MG63 (cell line): ENCODE results near the gene CPNE4. TPM values are rescaled to one million over a fixed set of nuclear protein-coding genes. Genes with fewer than 3 reads are reported as not detected.
"Not testable (repeated sequence)": the region's sequence is repeated elsewhere in the genome, so short reads cannot be mapped to it uniquely, and the experiment has no call there.

Experiments used
- DNase-seq: peaks from one replicate; pipeline ENCODE4 v3.0.0-alpha.2; 2020
- H3K27me3 ChIP-seq: fragments of 250-450 bp; sonication (Bioruptor Pico); 2 replicates; pipeline ENCODE4 v1.5.1; 2020; ENCODE audit warnings: mild to moderate bottlenecking, moderate library complexity
- H3K36me3 ChIP-seq: fragments of 250-450 bp; sonication (Bioruptor Pico); 2 replicates; pipeline ENCODE4 v1.5.1; 2020; ENCODE audit warnings: mild to moderate bottlenecking, moderate library complexity
- H3K4me3 ChIP-seq: fragments of 250-450 bp; sonication (Bioruptor Pico); 2 replicates; pipeline ENCODE4 v1.5.1; 2020; ENCODE audit warnings: mild to moderate bottlenecking, moderate library complexity
- H3K9me3 ChIP-seq: fragments of 250-450 bp; sonication (Bioruptor Pico); 2 replicates; pipeline ENCODE4 v1.5.1; 2020; ENCODE audit warnings: mild to moderate bottlenecking, moderate library complexity
- total RNA-seq: library from RNA; depleted of rRNA; stranded (reverse); fragments of >200 nt; shearing (Covaris generic); gene quantifications from 2 replicates; pipeline ENCODE4 v1.2.3, GENCODE V29; 2014; ENCODE audit warnings: low replicate concordance

Gene CPNE4
- total RNA-seq, 1 experiment from 2014 or later: not detected

DNA sequence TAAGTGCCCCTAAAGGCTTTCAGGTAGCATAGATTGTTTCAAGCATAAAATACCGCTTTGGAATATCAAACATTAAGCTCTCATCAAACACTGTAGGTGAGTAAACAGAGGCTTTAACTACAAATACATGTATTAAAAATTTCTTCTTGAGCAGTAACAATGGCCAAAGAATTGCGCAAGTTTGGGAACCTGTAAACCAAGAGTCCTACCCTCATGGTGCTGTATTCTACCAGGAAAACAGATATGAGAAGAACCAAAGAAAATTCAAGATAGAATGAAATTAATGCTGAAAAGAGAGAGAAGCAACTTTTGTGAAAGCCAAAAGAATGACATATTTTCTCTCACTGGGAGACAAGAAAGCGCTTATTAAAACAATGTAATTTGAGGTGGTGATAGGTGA is 45.5 kb downstream of the CPNE4 start:
- Histone ChIP-seq H3K4me3 (no peak overlapping the region), H3K36me3 (no peaks in the 10 kb centered on the region), H3K9me3 (no peaks in the 10 kb centered on the region), H3K27me3 (no peaks in the 10 kb centered on the region)
- DNase-seq: no peak

DNA sequence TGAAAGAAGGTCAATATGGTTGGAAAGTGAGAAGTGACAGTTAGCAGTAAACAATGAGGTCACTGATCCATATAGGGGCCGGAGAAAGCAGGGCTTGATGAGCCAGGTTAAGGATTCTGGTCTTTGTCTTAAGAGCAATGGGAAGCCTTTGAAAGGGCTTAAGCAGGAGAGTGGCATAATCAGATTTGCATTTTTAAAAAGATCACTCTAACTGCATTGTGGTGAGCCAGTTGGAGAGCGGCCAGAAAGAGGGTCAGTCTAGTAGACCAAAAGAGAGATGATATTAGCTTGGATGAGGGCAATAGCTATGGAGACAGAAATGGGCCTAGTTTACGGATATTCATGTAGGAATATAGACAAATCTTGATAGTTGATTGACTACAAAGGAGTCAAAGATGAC is 46.6 kb downstream of the CPNE4 start:
- Histone ChIP-seq H3K36me3 (no peaks in the 10 kb centered on the region), H3K4me3 (no peak overlapping the region), H3K9me3 (no peaks in the 10 kb centered on the region), H3K27me3 (no peaks in the 10 kb centered on the region)
- no peak for DNase-seq

DNA sequence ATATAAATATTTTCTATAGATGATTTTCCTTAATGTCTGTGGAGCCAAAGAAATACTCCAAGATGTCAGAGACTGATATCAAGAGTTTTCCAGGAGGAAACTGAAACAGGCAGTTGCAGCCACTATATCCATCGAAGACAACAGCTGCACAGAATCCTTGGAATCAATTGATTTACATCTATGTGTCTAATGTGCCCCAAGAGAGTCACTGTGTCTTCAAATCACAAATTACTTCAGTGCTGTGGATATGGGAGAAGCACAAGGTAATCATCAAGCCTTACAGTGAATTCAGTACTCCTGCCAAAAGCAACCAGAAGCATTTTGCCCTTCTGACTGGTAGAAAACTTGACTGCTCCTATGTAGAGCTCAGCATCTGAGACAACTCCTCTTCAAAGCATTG is 51.1 kb downstream of the CPNE4 start:
- Histone ChIP-seq H3K36me3 (no peaks in the 10 kb centered on the region), H3K4me3 (no peak overlapping the region), H3K9me3 (no peaks in the 10 kb centered on the region; the same call in 1 of the 2 replicates), H3K27me3 (no peaks in the 10 kb centered on the region)
- no peak for DNase-seq

- no peaks in the 10 kb centered on the region for H3K27me3 ChIP-seq
- H3K4me3 ChIP-seq: no peak overlapping the region
- H3K36me3 ChIP-seq: no peaks in the 10 kb centered on the region
- DNase-seq: no peak
- H3K9me3 ChIP-seq: no peaks in the 10 kb centered on the region; the same call in 1 of the 2 replicates
These were observed 53.5 kb downstream of the CPNE4 start for GRCh38 chr3:131981323-131981722.

- no peaks in the 10 kb centered on the region; the same call in 1 of the 2 replicates for H3K9me3 ChIP-seq
- no peak for DNase-seq
- no peaks in the 10 kb centered on the region for H3K27me3 ChIP-seq
- H3K4me3 ChIP-seq: no peak overlapping the region
- no peaks in the 10 kb centered on the region for H3K36me3 ChIP-seq
These were observed 58.4 kb downstream of the CPNE4 start for GRCh38 chr3:131976448-131976847.

- H3K27me3 ChIP-seq: no peaks in the 10 kb centered on the region
- no peaks in the 10 kb centered on the region for H3K36me3 ChIP-seq
- no peak overlapping the region for H3K4me3 ChIP-seq
- no peaks in the 10 kb centered on the region; the same call in 1 of the 2 replicates for H3K9me3 ChIP-seq
- no peak for DNase-seq
These were observed 59.8 kb downstream of the CPNE4 start for GRCh38 chr3:131975047-131975446.

- Histone ChIP-seq H3K4me3 (no peak overlapping the region), H3K27me3 (no peaks in the 10 kb centered on the region), H3K9me3 (no peaks in the 10 kb centered on the region), H3K36me3 (no peaks in the 10 kb centered on the region)
- no peak for DNase-seq
These were observed 61.1 kb downstream of the CPNE4 start for GRCh38 chr3:131973731-131974130.

GRCh38 chr3:131972550-131972949 is 62.3 kb downstream of the CPNE4 start:
- no peak overlapping the region for H3K4me3 ChIP-seq
- H3K9me3 ChIP-seq: no peaks in the 10 kb centered on the region
- no peak for DNase-seq
- no peaks in the 10 kb centered on the region for H3K27me3 ChIP-seq
- no peaks in the 10 kb centered on the region for H3K36me3 ChIP-seq

- no peak overlapping the region for H3K4me3 ChIP-seq
- H3K36me3 ChIP-seq: no peaks in the 10 kb centered on the region
- no peaks in the 10 kb centered on the region for H3K9me3 ChIP-seq
- DNase-seq: peak; percentile 78
- no peaks in the 10 kb centered on the region for H3K27me3 ChIP-seq
These were observed 62.7 kb downstream of the CPNE4 start for GRCh38 chr3:131972091-131972490.

DNA sequence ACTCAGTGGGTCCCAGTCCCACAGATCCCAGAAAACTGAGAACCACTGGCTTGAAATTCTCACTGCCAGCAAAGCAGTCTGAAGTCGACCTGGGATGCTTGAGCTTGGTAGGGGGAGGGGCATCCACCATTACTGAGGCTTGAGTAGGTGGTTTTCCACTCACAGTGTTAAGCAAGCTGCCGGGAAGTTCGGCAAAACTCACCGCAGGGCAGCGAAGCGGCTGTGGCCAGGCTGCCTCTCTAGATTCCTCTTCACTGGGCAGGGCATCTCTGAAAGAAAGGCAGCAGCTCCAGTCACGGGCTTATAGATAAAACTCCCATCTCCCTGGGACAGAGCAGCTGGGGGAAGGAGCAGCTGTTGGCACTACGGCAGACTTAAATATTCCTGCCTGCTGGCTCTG is 71.4 kb downstream of the CPNE4 start:
- H3K36me3 ChIP-seq, H3K27me3 ChIP-seq, DNase-seq, H3K4me3 ChIP-seq, H3K9me3 ChIP-seq: not testable (repeated sequence)

GRCh38 chr3:131962982-131963381 is 71.8 kb downstream of the CPNE4 start:
- DNase-seq: no peak
- no peaks in the 10 kb centered on the region for H3K27me3 ChIP-seq
- H3K36me3 ChIP-seq: no peaks in the 10 kb centered on the region
- H3K9me3 ChIP-seq: peaks cover 2% of the 10 kb centered on the region; the same call in 1 of the 2 replicates
- no peak overlapping the region for H3K4me3 ChIP-seq

DNA sequence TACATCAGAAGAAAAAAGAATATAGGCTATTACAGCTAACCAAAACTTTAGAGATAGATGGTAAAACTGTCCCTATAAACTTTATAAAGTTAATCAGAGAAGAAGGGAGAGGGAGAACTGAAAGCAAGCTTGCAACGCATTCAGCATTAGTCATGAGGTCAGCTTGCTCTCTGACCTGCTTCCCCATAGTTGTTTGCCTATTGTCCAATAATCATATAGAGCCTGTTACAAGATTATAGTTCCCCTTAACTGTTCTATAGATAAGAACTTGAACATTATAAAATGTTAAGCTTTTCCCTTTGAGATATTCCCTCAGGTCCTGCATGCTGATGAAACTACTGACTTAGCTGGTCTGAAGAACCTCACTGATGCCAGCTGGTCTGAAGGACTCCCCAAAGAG is 74.5 kb downstream of the CPNE4 start:
- DNase-seq: no peak
- Histone ChIP-seq H3K9me3 (peaks cover 2% of the 10 kb centered on the region; the same call in 1 of the 2 replicates), H3K4me3 (no peak overlapping the region), H3K27me3 (no peaks in the 10 kb centered on the region), H3K36me3 (no peaks in the 10 kb centered on the region)

DNA sequence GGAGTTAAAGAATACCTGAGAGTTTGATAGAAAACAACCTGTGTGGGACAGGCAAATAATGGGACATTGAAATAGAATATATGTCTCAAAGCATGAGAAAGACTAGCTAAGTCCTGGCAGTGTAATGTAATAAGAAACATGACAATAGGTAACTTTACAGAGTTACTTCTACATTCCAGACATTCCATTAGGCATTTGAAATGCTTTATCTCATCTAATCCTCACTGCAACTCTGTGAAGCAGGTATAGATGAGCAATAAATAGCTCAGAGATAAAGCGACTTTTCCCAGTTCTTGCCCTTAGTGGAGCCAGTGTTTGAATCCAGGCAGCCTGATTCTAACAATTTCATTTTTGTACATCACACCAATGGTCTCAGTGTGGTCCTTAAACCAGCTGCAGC is 76.8 kb downstream of the CPNE4 start:
- no peaks in the 10 kb centered on the region for H3K9me3 ChIP-seq
- no peaks in the 10 kb centered on the region for H3K27me3 ChIP-seq
- no peak overlapping the region for H3K4me3 ChIP-seq
- no peaks in the 10 kb centered on the region for H3K36me3 ChIP-seq
- no peak for DNase-seq

DNA sequence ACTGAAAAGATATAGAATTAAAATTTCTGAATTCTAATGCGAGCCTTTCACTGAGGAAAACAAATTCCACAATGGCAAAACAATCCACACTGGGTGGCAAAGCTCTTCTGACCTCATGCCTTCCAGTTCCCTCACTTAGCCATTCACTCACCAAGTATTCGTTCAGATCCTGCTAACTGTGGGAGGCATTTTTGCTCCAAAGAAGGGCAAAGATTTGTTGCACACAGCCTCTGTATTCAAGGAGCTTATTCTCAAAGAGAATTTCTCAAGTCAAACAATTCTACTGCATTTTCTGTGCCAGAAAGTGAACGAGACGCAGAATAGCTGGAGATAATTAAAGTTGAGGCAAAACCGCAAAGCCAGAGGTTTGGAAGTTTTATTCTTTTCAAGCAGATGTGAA is 77.3 kb downstream of the CPNE4 start:
- no peaks in the 10 kb centered on the region for H3K36me3 ChIP-seq
- DNase-seq: no peak
- no peaks in the 10 kb centered on the region for H3K9me3 ChIP-seq
- no peak overlapping the region for H3K4me3 ChIP-seq
- H3K27me3 ChIP-seq: no peaks in the 10 kb centered on the region

DNA sequence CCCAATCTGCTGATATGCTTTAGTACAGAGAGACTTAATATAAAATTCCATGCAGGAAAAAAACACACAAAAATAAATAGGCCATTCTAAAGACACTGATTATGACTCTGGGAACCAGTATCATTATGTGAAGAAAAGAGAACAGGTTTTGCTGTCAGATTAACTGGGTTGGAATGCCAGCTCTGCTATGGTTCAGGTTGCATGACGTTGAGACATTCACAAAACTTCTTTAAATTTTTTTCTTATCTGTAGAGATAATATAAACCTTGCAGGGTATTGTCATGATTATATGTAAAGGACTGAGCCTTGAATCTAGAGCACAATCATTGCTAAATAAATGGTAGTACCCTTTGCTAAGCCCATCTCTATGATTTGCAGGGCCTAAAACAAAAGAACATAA is 86.0 kb downstream of the CPNE4 start:
- Histone ChIP-seq H3K36me3 (no peaks in the 10 kb centered on the region), H3K9me3 (no peaks in the 10 kb centered on the region; the same call in 1 of the 2 replicates), H3K27me3 (no peaks in the 10 kb centered on the region), H3K4me3 (no peak overlapping the region)
- DNase-seq: no peak

DNA sequence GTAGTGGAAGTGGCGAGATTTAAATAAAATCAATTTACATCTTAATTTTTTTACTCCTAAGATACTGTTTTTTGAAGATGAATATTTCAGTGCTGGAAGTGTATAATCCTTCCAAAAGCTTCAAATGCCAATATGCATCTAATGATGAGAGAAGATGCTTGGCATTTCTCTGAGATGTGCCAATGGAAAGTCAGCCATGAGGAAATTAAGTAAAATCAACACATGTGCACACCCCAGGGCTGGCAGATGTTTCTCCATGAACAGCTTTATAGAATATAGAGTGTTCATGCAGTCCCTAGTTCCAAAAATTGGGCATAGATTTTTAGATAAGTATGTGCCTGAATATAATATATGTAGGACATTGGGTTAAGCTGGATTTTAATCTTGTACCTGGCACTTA is 90.1 kb downstream of the CPNE4 start:
- Histone ChIP-seq H3K27me3 (no peaks in the 10 kb centered on the region), H3K36me3 (no peaks in the 10 kb centered on the region), H3K9me3 (no peaks in the 10 kb centered on the region; the same call in 1 of the 2 replicates), H3K4me3 (no peak overlapping the region)
- no peak for DNase-seq

DNA sequence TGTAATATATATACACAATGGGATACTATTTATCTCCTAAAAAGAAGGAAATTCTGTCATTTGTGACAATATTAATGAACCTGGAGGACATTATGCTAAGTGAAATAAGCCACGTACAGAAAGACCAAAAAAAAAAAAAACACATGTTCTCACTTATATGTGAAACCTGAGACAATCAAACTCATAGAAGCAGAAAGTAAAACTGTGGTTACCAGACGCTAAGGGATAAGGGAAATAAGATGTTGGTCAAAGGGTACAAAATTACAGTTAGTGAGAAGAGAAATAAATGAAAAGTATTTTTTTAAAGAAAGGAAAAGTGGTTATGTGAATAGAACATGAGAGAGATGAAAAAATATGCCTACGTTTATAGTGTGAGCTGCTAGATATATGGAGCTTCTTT is 101.1 kb downstream of the CPNE4 start:
- no peak for DNase-seq
- H3K27me3 ChIP-seq: no peaks in the 10 kb centered on the region

GRCh38 chr3:131928593-131928992 is 106.2 kb downstream of the CPNE4 start:
- Histone ChIP-seq H3K27me3 (no peaks in the 10 kb centered on the region), H3K4me3 (no peak overlapping the region), H3K36me3 (no peaks in the 10 kb centered on the region), H3K9me3 (no peaks in the 10 kb centered on the region)
- DNase-seq: no peak

More for the DNA sequence above, 101.1 kb downstream of the CPNE4 start:
- H3K4me3 ChIP-seq: no peak overlapping the region
- no peaks in the 10 kb centered on the region for H3K36me3 ChIP-seq
- no peaks in the 10 kb centered on the region for H3K9me3 ChIP-seq

GRCh38 chr3:131925571-131925970 is 109.2 kb downstream of the CPNE4 start:
- H3K36me3 ChIP-seq: no peaks in the 10 kb centered on the region
- no peaks in the 10 kb centered on the region for H3K27me3 ChIP-seq
- H3K9me3 ChIP-seq: no peaks in the 10 kb centered on the region
- DNase-seq: peak; percentile 28
- H3K4me3 ChIP-seq: no peak overlapping the region
